OCI-M2 (cell line): ENCODE results near the gene OR9Q2.
"Not testable (repeated sequence)": the region's sequence is repeated elsewhere in the genome, so short reads cannot be mapped to it uniquely, and the experiment has no call there.

ENCODE experiments used
- DNase-seq: peaks from one replicate; lab custom pipeline; 2025; ENCODE audit not compliant: unreplicated experiment; lab: John Stamatoyannopoulos, UW

OR9Q2 gene

DNA sequence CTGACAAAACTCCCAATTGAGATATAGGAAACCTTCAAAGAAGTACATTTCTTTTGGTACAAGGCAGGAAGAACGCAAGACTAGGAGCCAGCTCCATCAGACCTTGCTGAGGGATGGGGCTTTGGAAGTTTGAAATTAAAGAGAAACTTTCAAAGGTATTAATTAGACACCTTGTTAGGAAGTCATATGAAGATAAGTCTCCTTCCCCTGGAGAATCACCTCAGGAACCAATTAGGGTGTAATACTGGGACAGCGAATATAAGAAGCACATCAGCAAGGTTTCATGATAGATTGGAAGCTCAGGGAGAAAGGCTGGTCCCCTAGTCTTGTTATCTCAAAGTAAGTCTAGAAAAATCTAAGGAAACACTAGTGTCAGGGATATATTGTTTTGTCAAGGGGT, at the start of gene OR9Q2:
TSS of gene OR9Q2 (plus strand) at position 301 of the 400 bp plus-strand sequence. CDS start 1,421 bp downstream, outside the sequence.
- no peak for DNase-seq

DNA sequence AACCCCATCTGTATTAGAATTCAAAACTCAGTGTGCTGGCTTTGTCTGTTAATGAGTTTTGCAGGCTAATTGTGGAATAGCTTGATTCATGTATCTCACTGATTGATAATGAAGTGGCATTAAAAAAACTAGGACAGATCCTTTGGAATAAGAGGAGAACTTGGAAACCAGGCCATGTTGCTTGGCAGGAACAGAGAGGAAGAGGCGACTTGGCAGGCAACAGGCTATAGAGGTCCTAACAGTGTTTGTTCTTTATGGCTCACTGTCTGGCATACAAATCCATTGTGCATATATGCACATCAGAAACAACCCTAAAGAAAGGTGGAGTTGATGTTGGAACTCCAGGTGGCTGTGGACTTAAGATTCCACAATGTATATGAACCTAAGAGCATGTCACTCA, 46.1 kb upstream of the OR9Q2 start:
- no peak for DNase-seq

GRCh38 chr11:58152781-58153180, 36.1 kb upstream of the OR9Q2 start:
- DNase-seq, result no peak

DNA sequence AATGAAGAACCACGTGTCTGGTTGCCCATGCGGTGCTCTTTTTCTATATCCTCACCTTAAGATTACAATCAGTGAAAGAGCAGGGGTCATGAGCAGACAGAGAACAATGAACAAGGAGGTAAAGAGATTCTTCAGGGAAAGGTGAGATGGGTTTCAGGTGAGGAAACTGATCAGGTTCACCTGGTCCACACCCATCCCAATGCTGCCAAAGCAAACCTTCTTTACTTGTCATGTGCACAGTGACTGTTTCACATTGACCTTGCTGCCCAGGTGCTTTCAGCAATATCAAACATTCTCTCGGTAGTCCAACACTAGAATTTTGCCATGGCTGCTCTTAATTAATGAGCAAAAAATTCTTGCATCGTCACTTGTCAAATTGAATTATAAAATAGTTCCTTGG, 24.5 kb upstream of the OR9Q2 start:
- no peak for DNase-seq

DNA sequence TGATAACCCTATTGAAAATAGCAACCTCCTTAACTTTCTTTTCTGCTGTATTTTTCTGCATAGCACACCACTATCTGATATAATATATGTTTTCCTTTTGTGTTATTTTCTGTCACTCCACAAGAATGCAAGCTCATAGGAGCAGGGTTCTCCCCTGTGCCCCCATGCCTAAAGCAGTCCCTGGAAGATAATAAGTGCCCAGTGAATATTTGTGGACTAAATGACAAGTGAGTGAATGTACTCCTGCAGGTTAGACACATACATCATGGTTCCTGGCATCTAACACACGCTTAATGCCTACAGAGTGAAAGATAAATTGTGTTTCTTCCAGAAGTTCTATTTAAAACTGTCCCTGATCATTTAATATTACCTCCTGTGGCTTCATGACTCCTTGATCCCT, 23.9 kb upstream of the OR9Q2 start:
- no peak for DNase-seq

- DNase-seq, result no peak
These were observed 23.3 kb upstream of the OR9Q2 start for GRCh38 chr11:58165504-58166106.

GRCh38 chr11:58177409-58178054, 11.3 kb upstream of the OR9Q2 start:
- no peak for DNase-seq

GRCh38 chr11:58178444-58178843, 10.4 kb upstream of the OR9Q2 start:
- DNase-seq, result no peak

DNA sequence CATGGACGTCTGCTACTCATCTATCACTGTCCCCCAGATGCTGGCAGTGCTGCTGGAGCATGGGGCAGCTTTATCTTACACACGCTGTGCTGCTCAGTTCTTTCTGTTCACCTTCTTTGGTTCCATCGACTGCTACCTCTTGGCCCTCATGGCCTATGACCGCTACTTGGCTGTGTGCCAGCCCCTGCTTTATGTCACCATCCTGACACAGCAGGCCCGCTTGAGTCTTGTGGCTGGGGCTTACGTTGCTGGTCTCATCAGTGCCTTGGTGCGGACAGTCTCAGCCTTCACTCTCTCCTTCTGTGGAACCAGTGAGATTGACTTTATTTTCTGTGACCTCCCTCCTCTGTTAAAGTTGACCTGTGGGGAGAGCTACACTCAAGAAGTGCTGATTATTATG, 9.2 kb upstream of the OR9Q2 start:
- DNase-seq, result no peak

GRCh38 chr11:58186938-58187337, 1.9 kb upstream of the OR9Q2 start:
- no peak for DNase-seq

- no peak for DNase-seq
These were observed 3.4 kb downstream of the OR9Q2 start for GRCh38 chr11:58192229-58192628.

- DNase-seq, result no peak
These were observed 4.5 kb downstream of the OR9Q2 start for GRCh38 chr11:58193391-58193790.

GRCh38 chr11:58195939-58196338, 7.1 kb downstream of the OR9Q2 start:
- DNase-seq, result no peak

DNA sequence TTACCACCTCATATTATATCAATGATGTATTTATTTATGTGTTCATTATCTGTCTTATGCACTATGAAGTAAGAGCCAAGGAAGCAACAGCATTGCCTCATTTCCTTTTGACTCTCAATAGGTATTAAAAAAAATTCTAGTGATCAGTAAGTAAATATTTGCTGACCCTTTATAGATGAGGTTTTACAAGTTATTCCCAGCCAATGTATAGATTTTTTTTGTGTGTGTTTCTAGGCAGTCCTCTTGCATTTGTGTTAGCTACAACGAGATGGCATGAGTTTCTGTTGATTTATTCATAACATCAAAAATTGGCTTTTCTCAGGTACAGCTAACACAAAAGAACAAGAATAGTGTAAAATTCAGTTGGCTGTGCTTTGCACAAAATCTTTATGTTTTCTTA, 10.4 kb downstream of the OR9Q2 start:
- no peak for DNase-seq

DNA sequence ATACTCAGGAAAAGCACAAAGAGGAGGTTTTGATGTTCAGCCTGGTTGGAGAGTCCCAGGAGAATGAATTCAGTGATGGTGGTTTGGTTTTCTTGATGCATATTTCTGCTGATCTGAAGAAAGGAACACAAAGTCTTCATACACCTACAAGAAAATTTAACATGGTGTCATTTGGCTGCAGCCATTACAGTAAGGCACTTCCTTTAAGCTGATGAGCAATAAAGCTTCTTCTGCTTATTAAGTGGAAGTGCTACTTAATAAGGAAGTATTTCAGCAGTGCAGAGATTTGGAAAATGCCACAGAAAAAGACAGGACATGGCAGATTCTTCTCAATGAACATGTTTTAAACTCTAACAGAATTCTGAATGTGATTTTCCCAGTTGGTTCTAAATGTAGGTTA, 15.2 kb downstream of the OR9Q2 start, which contains the start of gene OR1S2:
TSS of gene OR1S2 (minus strand) at position 101 of the 400 bp plus-strand sequence. CDS start at position 101, 0 bp downstream.
- no peak for DNase-seq

- DNase-seq, result not testable (repeated sequence)
These were observed 23.6 kb downstream of the OR9Q2 start, which contains the start of gene OR1S1 for GRCh38 chr11:58212420-58212819. Gene OR1S1, plus strand, starts transcription at chr11:58212720.

DNA sequence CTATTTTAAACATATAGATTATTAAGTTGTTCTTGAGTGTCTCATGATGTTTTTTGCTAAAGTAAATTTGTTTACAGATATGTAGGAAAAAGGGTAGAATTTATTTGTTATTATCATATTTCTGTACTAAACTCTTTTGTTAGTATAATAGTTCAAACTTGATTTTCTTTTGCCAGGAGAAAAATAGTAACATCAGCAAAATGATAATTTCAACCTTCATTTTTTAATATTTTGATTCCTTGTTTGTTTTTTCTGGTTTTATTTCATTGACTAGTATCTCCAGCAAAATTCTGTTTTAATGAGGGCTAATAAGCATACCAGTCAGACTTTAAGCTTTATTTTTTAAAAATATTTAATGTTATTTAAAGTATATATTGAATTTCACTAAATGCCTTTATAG, 27.6 kb downstream of the OR9Q2 start:
- no peak for DNase-seq

GRCh38 chr11:58222721-58223120, 33.9 kb downstream of the OR9Q2 start:
- DNase-seq, result no peak

GRCh38 chr11:58227956-58228615, 39.2 kb downstream of the OR9Q2 start:
- no peak for DNase-seq
